PC-3 (cell line): ENCODE measurements around the gene GORASP1. TPM values are rescaled to one million over a fixed set of nuclear protein-coding genes. Genes with fewer than 3 reads are reported as not detected.

Experiments
- ATAC-seq: fragments of 200-7000 bp; cut with Tn5 transposase; 2 replicates; pipeline ENCODE4 v1.9.1; 2020; ENCODE audit warnings: mild to moderate bottlenecking, moderate library complexity
- BruUV-seq: library from RNA; stranded (reverse); fragments of 400-500 nt; replicated peaks from 2 replicates; lab custom pipeline; 2021; lab: Mats Ljungman, UMichigan
- CTCF ChIA-PET: fragments of 300-600 bp; sonication (Branson Sonifier 250); formaldehyde crosslinking; loops from one replicate; lab custom pipeline; 2022; ENCODE audit warnings: antibody characterized with exemption; lab: Charles Lee
- POLR2A ChIA-PET: fragments of 300-600 bp; sonication (Branson Sonifier 250); formaldehyde crosslinking; loops from one replicate; lab custom pipeline; 2022; ENCODE audit warnings: antibody characterized with exemption; ENCODE audit not compliant: unreplicated experiment; lab: Charles Lee
- DNase-seq: peaks from one replicate; pipeline ENCODE4 v3.0.0-alpha.2; 2015
- H2AFZ ChIP-seq: fragments of 300-600 bp; sonication (generic); 2 replicates; pipeline ENCODE4 v1.6.0; 2016; ENCODE audit warnings: antibody characterized with exemption, low read length
- H3F3A ChIP-seq: fragments of 300-600 bp; sonication (generic); one replicate; pipeline ENCODE4 v1.6.0; 2017; ENCODE audit warnings: antibody characterized with exemption, low read length, control low read depth, mild to moderate bottlenecking; ENCODE audit not compliant: unreplicated experiment
- H3K27ac ChIP-seq: fragments of 300-600 bp; sonication (generic); 2 replicates; pipeline ENCODE4 v1.5.1; 2016; ENCODE audit warnings: mild to moderate bottlenecking, low read length
- H3K27me3 ChIP-seq: fragments of 300-600 bp; sonication (generic); 2 replicates; pipeline ENCODE4 v1.6.1; 2016; ENCODE audit warnings: low read length, mixed read lengths
- H3K36me3 ChIP-seq: fragments of 300-600 bp; sonication (generic); 2 replicates; pipeline ENCODE4 v1.6.1; 2016; ENCODE audit warnings: low read depth, mixed run types, low read length, mixed read lengths
- H3K4me1 ChIP-seq: fragments of 300-600 bp; sonication (generic); 2 replicates; pipeline ENCODE4 v1.5.1; 2016; ENCODE audit warnings: low read length; ENCODE audit not compliant: insufficient read depth
- H3K4me2 ChIP-seq: fragments of 300-600 bp; sonication (generic); 2 replicates; pipeline ENCODE4 v1.6.0; 2016; ENCODE audit warnings: low read length
- H3K4me3 ChIP-seq: fragments of 300-600 bp; sonication (generic); 2 replicates; pipeline ENCODE4 v1.5.1; 2016; ENCODE audit warnings: mild to moderate bottlenecking, low read length, mixed read lengths
- H3K79me2 ChIP-seq: fragments of 300-600 bp; sonication (generic); 2 replicates; pipeline ENCODE4 v1.6.1; 2017; ENCODE audit warnings: low read length, mixed read lengths
- H3K9ac ChIP-seq: fragments of 300-600 bp; sonication (generic); 2 replicates; pipeline ENCODE4 v1.6.0; 2016; ENCODE audit warnings: mild to moderate bottlenecking, low read length
- H3K9me2 ChIP-seq: fragments of 300-600 bp; sonication (generic); replicated peaks from 2 replicates; pipeline ENCODE4 v1.6.1; 2016; ENCODE audit warnings: mixed run types, low read length, mixed read lengths
- H3K9me3 ChIP-seq: fragments of 300-600 bp; sonication (generic); 2 replicates; pipeline ENCODE4 v1.6.1; 2016; ENCODE audit warnings: low read length, mixed read lengths
- H4K20me1 ChIP-seq: fragments of 300-600 bp; sonication (generic); 2 replicates; pipeline ENCODE4 v1.6.1; 2016; ENCODE audit warnings: low read length, mixed read lengths
- EZH2 ChIP-seq: fragments of 300-600 bp; sonication (generic); IDR thresholded peaks from one replicate; pipeline ENCODE4 v1.6.1; 2017; ENCODE audit warnings: antibody characterized with exemption, mild to moderate bottlenecking, low read length; ENCODE audit not compliant: unreplicated experiment
- EZH2phosphoT487 ChIP-seq: fragments of 300-600 bp; sonication (generic); IDR thresholded peaks from 2 replicates; pipeline ENCODE4 v1.6.1; 2018; ENCODE audit warnings: mild to moderate bottlenecking, antibody characterized with exemption, low read length, borderline replicate concordance
- intact Hi-C: fragments of 100-400 bp; cut with micrococcal nuclease; formaldehyde crosslinking; loops from 2 replicates; pipeline ENCODE4 v1.9.0; 2023
- total RNA-seq: library from RNA; depleted of rRNA; stranded (reverse); fragments of >200 nt; gene quantifications from 2 replicates; pipeline ENCODE4 v1.2.3, GENCODE V29; 2014
- TF ChIP-seq, protein P1 (sequence below): fragments of 300-600 bp; sonication (generic); conservative IDR thresholded peaks from 2 replicates; pipeline ENCODE4 v1.5.1; 2017; ENCODE audit warnings: antibody characterized with exemption, low read depth, mild to moderate bottlenecking, low read length

GORASP1 gene
- total RNA-seq, 1 experiment from 2014 or later, result 47.4 TPM

DNA sequence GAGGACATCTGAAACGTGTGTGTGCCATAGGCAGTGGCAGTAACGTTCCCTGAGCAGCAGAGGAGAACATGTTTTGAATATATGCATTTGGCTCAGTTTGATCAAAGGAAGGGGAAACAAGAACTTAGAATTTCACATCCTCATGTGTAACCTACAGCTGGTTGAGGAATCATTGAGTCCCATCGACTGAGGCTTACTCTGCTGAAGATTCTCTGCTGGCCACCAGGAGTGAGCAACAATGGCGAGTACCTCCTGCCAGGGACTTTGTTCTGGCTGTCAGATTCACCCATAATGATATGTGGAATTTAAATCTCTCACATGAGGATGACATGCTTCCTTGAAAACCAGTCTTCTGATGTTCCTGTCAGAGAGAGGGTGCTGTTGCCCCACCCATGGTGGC lies 21.3 kb downstream of the GORASP1 start:
- H3K27me3 ChIP-seq, result no peaks in the 10 kb centered on the region
- intact Hi-C loops, result no loop called here
- no peak for DNase-seq
- H4K20me1 ChIP-seq, result no peaks in the 10 kb centered on the region
- no peak overlapping the region for H3K4me2 ChIP-seq
- H3K4me3 ChIP-seq, result no peak overlapping the region
- no peak overlapping the region for H3K27ac ChIP-seq
- ATAC-seq, result no peak
- no peak overlapping the region for H3K9ac ChIP-seq
- H3K79me2 ChIP-seq, result no peaks in the 10 kb centered on the region
- H2AFZ ChIP-seq, result no peak overlapping the region
- POLR2A ChIA-PET, result no interaction called here
- H3K36me3 ChIP-seq, result peaks cover 21% of the 10 kb centered on the region; the same call in 1 of the 2 replicates
- TF ChIP-seq, protein P1, sequence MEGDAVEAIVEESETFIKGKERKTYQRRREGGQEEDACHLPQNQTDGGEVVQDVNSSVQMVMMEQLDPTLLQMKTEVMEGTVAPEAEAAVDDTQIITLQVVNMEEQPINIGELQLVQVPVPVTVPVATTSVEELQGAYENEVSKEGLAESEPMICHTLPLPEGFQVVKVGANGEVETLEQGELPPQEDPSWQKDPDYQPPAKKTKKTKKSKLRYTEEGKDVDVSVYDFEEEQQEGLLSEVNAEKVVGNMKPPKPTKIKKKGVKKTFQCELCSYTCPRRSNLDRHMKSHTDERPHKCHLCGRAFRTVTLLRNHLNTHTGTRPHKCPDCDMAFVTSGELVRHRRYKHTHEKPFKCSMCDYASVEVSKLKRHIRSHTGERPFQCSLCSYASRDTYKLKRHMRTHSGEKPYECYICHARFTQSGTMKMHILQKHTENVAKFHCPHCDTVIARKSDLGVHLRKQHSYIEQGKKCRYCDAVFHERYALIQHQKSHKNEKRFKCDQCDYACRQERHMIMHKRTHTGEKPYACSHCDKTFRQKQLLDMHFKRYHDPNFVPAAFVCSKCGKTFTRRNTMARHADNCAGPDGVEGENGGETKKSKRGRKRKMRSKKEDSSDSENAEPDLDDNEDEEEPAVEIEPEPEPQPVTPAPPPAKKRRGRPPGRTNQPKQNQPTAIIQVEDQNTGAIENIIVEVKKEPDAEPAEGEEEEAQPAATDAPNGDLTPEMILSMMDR, result no peak
- TF ChIP-seq EZH2phosphoT487 (no peak), EZH2 (no peak)
- BruUV-seq, result no TSS peak
- H3K4me1 ChIP-seq, result no peaks in the 10 kb centered on the region
- no peaks in the 10 kb centered on the region for H3F3A ChIP-seq
- H3K9me3 ChIP-seq, result no peaks in the 10 kb centered on the region
- no peaks in the 10 kb centered on the region for H3K9me2 ChIP-seq
- CTCF ChIA-PET, result no interaction called here

- H3K9me3 ChIP-seq, result no peaks in the 10 kb centered on the region
- no peaks in the 10 kb centered on the region for H3K27me3 ChIP-seq
- ATAC-seq (no peak), DNase-seq (no peak)
- intact Hi-C loops, result no loop called here
- H3K36me3 ChIP-seq, result peaks cover 13% of the 10 kb centered on the region
- TF ChIP-seq, protein P1, result no peak
- TF ChIP-seq EZH2 (no peak), EZH2phosphoT487 (no peak)
- ChIA-PET CTCF (no interaction called here), POLR2A (no interaction called here)
- no peaks in the 10 kb centered on the region for H3K4me1 ChIP-seq
- H2AFZ ChIP-seq, result no peak overlapping the region
- no peaks in the 10 kb centered on the region for H3K9me2 ChIP-seq
- no peaks in the 10 kb centered on the region for H4K20me1 ChIP-seq
- no peaks in the 10 kb centered on the region for H3F3A ChIP-seq
- no peak overlapping the region for H3K4me3 ChIP-seq
- H3K79me2 ChIP-seq, result no peaks in the 10 kb centered on the region
- no peak overlapping the region for H3K27ac ChIP-seq
- BruUV-seq, result no TSS peak
- H3K9ac ChIP-seq, result no peak overlapping the region
- H3K4me2 ChIP-seq, result no peak overlapping the region
Observed at GRCh38 chr3:39082666-39083313, 24.6 kb downstream of the GORASP1 start.

DNA sequence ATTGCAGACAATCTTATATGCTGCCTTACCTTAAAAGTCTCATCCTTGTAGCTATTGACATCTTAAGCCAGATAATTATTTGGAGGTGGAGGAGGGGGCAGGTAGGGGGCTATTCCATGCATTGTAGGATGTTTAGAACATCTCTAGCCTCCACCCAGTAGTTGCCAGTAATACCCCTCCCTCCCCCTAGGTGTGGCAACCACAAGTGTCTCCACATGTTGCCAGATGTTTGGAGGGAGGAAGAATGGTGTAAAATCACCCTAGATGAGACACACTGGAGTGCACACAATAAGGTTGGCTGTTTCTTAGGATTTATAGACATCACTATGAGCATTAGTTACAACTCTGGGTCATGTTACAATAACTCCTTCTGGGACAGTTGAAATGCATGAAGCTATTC lies 27.4 kb downstream of the GORASP1 start:
- Histone ChIP-seq H3K4me3 (no peak overlapping the region), H4K20me1 (no peaks in the 10 kb centered on the region), H3K9me2 (no peaks in the 10 kb centered on the region), H3K4me2 (no peak overlapping the region), H3K79me2 (no peaks in the 10 kb centered on the region), H3K9ac (no peak overlapping the region), H3K36me3 (peaks cover 19% of the 10 kb centered on the region), H3K4me1 (no peaks in the 10 kb centered on the region), H3K9me3 (no peaks in the 10 kb centered on the region), H2AFZ (no peak overlapping the region), H3F3A (no peaks in the 10 kb centered on the region), H3K27me3 (no peaks in the 10 kb centered on the region), H3K27ac (no peak overlapping the region)
- TF ChIP-seq EZH2 (no peak), EZH2phosphoT487 (no peak)
- TF ChIP-seq, protein P1, result no peak
- POLR2A ChIA-PET, result no interaction called here
- no peak for DNase-seq
- no peak; the same call in 1 of the 2 replicates for ATAC-seq
- intact Hi-C loops, result no loop called here
- CTCF ChIA-PET, result interaction anchor here (0.6 kb wide), 1 partner anchor 128 kb away, joined by 4 read pairs; no protein-coding TSS in a partner anchor
- BruUV-seq, result no TSS peak
